Ramos (cell line): ENCODE results near the gene PAX2.

ENCODE experiments used
- in situ Hi-C: fragments of 300-500 bp; cut with MboI; formaldehyde crosslinking; loops from one replicate; pipeline ENCODE4 v1.14.3; 2022; ENCODE audit warnings: low sequenced_read_pairs; ENCODE audit not compliant: unreplicated experiment

PAX2 gene

GRCh38 chr10:100829097-100829870 lies 83.9 kb downstream of the PAX2 start:
- in situ Hi-C loops: no loop called here

GRCh38 chr10:100829933-100830727 lies 84.7 kb downstream of the PAX2 start:
- in situ Hi-C loops: no loop called here

- in situ Hi-C loops: no loop called here
These were observed 85.3 kb downstream of the PAX2 start for GRCh38 chr10:100830728-100831111.

- in situ Hi-C loops: no loop called here
These were observed 86.4 kb downstream of the PAX2 start for GRCh38 chr10:100831742-100832141.

- in situ Hi-C loops: no loop called here
These were observed 90.4 kb downstream of the PAX2 start for GRCh38 chr10:100835810-100836209.

- in situ Hi-C loops: no loop called here
These were observed 91.5 kb downstream of the PAX2 start for GRCh38 chr10:100836891-100837290.

GRCh38 chr10:100837300-100837699 lies 91.9 kb downstream of the PAX2 start:
- in situ Hi-C loops: no loop called here

- in situ Hi-C loops: no loop called here
These were observed 93.6 kb downstream of the PAX2 start for GRCh38 chr10:100838986-100839385.

GRCh38 chr10:100841528-100841927 lies 96.1 kb downstream of the PAX2 start:
- in situ Hi-C loops: no loop called here

GRCh38 chr10:100847440-100847839 lies 102.1 kb downstream of the PAX2 start:
- in situ Hi-C loops: no loop called here

- in situ Hi-C loops: no loop called here
These were observed 103.4 kb downstream of the PAX2 start for GRCh38 chr10:100848770-100849169.

- in situ Hi-C loops: no loop called here
These were observed 112.9 kb downstream of the PAX2 start for GRCh38 chr10:100858261-100858660.

GRCh38 chr10:100858747-100859483 lies 113.5 kb downstream of the PAX2 start:
- in situ Hi-C loops: no loop called here

- in situ Hi-C loops: no loop called here
These were observed 114.0 kb downstream of the PAX2 start for GRCh38 chr10:100859484-100859763.

- in situ Hi-C loops: no loop called here
These were observed 118.1 kb downstream of the PAX2 start for GRCh38 chr10:100863433-100863832.

GRCh38 chr10:100864036-100864885 lies 118.9 kb downstream of the PAX2 start:
- in situ Hi-C loops: no loop called here

GRCh38 chr10:100864978-100865377 lies 119.6 kb downstream of the PAX2 start:
- in situ Hi-C loops: no loop called here

GRCh38 chr10:100866010-100866409 lies 120.6 kb downstream of the PAX2 start:
- in situ Hi-C loops: no loop called here

- in situ Hi-C loops: no loop called here
These were observed 121.3 kb downstream of the PAX2 start for GRCh38 chr10:100866575-100867098.
